ENCODE measurements around the gene MTAP.

DNA sequence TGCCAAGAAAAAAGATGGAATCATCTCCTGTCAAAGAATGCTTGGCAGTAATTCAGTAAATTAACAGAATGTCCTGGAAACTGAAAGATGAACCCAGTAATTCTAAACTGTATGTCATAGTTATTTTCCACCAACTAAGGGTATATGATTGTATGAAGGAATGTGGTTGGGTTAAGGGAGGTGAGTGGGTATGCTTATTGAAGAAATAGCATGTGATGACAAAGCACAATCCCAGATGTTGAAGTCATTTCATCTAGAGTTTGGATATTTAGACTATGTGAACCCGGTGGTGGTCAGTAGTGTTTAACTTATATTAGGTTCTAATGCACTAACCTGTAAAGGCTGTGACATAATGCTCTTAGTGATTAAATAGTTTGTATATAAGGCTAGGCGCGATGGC lies 104.4 kb downstream of the MTAP start:
- TF ChIP-seq, protein P1, sequence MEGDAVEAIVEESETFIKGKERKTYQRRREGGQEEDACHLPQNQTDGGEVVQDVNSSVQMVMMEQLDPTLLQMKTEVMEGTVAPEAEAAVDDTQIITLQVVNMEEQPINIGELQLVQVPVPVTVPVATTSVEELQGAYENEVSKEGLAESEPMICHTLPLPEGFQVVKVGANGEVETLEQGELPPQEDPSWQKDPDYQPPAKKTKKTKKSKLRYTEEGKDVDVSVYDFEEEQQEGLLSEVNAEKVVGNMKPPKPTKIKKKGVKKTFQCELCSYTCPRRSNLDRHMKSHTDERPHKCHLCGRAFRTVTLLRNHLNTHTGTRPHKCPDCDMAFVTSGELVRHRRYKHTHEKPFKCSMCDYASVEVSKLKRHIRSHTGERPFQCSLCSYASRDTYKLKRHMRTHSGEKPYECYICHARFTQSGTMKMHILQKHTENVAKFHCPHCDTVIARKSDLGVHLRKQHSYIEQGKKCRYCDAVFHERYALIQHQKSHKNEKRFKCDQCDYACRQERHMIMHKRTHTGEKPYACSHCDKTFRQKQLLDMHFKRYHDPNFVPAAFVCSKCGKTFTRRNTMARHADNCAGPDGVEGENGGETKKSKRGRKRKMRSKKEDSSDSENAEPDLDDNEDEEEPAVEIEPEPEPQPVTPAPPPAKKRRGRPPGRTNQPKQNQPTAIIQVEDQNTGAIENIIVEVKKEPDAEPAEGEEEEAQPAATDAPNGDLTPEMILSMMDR (IDR thresholded peaks at IDR 0.05; ENCODE audit: poor library complexity, severe bottlenecking): no peak
- TF ChIP-seq EP300 (conservative IDR thresholded peaks at IDR 0.05; ENCODE audit: poor library complexity, severe bottlenecking) (no peak), TAF1 (IDR thresholded peaks at IDR 0.05; ENCODE audit: low read depth) (no peak), SMC3 (conservative IDR thresholded peaks at IDR 0.05; ENCODE audit: poor library complexity) (no peak), POLR2AphosphoS5 (IDR thresholded peaks at IDR 0.05) (no peak), MXI1 (conservative IDR thresholded peaks at IDR 0.05; ENCODE audit: poor library complexity, severe bottlenecking) (no peak)
- TF ChIP-seq, protein P2, sequence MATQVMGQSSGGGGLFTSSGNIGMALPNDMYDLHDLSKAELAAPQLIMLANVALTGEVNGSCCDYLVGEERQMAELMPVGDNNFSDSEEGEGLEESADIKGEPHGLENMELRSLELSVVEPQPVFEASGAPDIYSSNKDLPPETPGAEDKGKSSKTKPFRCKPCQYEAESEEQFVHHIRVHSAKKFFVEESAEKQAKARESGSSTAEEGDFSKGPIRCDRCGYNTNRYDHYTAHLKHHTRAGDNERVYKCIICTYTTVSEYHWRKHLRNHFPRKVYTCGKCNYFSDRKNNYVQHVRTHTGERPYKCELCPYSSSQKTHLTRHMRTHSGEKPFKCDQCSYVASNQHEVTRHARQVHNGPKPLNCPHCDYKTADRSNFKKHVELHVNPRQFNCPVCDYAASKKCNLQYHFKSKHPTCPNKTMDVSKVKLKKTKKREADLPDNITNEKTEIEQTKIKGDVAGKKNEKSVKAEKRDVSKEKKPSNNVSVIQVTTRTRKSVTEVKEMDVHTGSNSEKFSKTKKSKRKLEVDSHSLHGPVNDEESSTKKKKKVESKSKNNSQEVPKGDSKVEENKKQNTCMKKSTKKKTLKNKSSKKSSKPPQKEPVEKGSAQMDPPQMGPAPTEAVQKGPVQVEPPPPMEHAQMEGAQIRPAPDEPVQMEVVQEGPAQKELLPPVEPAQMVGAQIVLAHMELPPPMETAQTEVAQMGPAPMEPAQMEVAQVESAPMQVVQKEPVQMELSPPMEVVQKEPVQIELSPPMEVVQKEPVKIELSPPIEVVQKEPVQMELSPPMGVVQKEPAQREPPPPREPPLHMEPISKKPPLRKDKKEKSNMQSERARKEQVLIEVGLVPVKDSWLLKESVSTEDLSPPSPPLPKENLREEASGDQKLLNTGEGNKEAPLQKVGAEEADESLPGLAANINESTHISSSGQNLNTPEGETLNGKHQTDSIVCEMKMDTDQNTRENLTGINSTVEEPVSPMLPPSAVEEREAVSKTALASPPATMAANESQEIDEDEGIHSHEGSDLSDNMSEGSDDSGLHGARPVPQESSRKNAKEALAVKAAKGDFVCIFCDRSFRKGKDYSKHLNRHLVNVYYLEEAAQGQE (IDR thresholded peaks at IDR 0.05; ENCODE audit: borderline replicate concordance): no peak

Data from neural cell (in vitro differentiated cells).